Thyroid gland (tissue), 4 donors: ENCODE results near the gene HPCA.
A peak's percentile ranks its signal among the peaks of the same experiment; 100 is the strongest.

Experiments
- CTCF ChIP-seq, 6 experiments: fragments of 200-600 bp in 3 of 6; fragments of 450-650 bp in 3 of 6; sonication (generic) in 3 of 6; IDR thresholded peaks; one replicate each; pipeline ENCODE4 v1.5.1; 2016 to 2019; ENCODE audit warnings: antibody characterized with exemption in 6 of 6, mild to moderate bottlenecking in 2 of 6, inconsistent platforms in 1 of 6, moderate library complexity in 1 of 6
- POLR2A ChIP-seq, 2 donors: fragments of 450-650 bp; IDR thresholded peaks; one replicate each; pipeline ENCODE4 v1.6.1; 2017; ENCODE audit warnings: antibody characterized with exemption in 2 of 2, mild to moderate bottlenecking in 2 of 2, moderate library complexity in 1 of 2

- peak in 1 of 2 donors; percentile 39 for TF ChIP-seq POLR2A (IDR thresholded peaks at IDR 0.05)
- TF ChIP-seq CTCF (IDR thresholded peaks at IDR 0.05), result peak in 4 of 6 experiments; percentile 8 to 44 (median 18)
Observed at GRCh38 chr1:32925403-32926162, 39.3 kb downstream of the HPCA start.
